ENCODE results near the gene TANGO2.

Gene TANGO2

GRCh38 chr22:20114506-20115475 is 93.9 kb downstream of the TANGO2 start:
- H3K4me1 ChIP-seq, result peaks cover 9% of the 10 kb centered on the region
- no peaks in the 10 kb centered on the region for H3K27me3 ChIP-seq (ENCODE audit: low read depth)
- in situ Hi-C loops (cut with MboI; ENCODE audit: low sequenced_read_pairs), result no loop called here
- no peak for DNase-seq (ENCODE audit: low spot score in 2 of 2)
- H3K9me3 ChIP-seq, result no peaks in the 10 kb centered on the region
- peaks cover 83% of the 10 kb centered on the region for H3K36me3 ChIP-seq (replicated peaks)
- H3K4me3 ChIP-seq, result no peak overlapping the region

GRCh38 chr22:20115691-20116375 is 94.9 kb downstream of the TANGO2 start, which contains the start of gene RANBP1:
TSS of gene RANBP1 (plus strand) at chr22:20116104. CDS start at chr22:20116185, 81 bp downstream.
- no peaks in the 10 kb centered on the region for H3K9me3 ChIP-seq
- H3K36me3 ChIP-seq (replicated peaks), result peaks cover 83% of the 10 kb centered on the region
- peaks cover 9% of the 10 kb centered on the region for H3K4me1 ChIP-seq
- H3K4me3 ChIP-seq, result peak within 1 kb of the TSS; percentile 84
- no peak for DNase-seq (ENCODE audit: low spot score in 2 of 2)
- no peaks in the 10 kb centered on the region for H3K27me3 ChIP-seq (ENCODE audit: low read depth)
- in situ Hi-C loops (cut with MboI; ENCODE audit: low sequenced_read_pairs), result no loop called here

GRCh38 chr22:20116376-20116950 is 95.6 kb downstream of the TANGO2 start:
- DNase-seq (ENCODE audit: low spot score in 2 of 2), result peak in 1 of 2 experiments; percentile 44
- peaks cover 83% of the 10 kb centered on the region for H3K36me3 ChIP-seq (replicated peaks)
- in situ Hi-C loops (cut with MboI; ENCODE audit: low sequenced_read_pairs), result no loop called here

More at GRCh38 chr22:20116376-20116950, 95.6 kb downstream of the TANGO2 start:
- H3K9me3 ChIP-seq, result no peaks in the 10 kb centered on the region
- H3K27me3 ChIP-seq (ENCODE audit: low read depth), result no peaks in the 10 kb centered on the region
- H3K4me3 ChIP-seq, result peak overlapping the region; percentile 84
- peaks cover 9% of the 10 kb centered on the region for H3K4me1 ChIP-seq
